ENCODE data around the gene GFOD2. TPM values are rescaled to one million over a fixed set of nuclear protein-coding genes. Genes with fewer than 3 reads are reported as not detected.

The GFOD2 gene
- polyA plus RNA-seq, 6 donors from 2014 or later, result 6.5 to 12.9 (median 8.4) TPM

DNA sequence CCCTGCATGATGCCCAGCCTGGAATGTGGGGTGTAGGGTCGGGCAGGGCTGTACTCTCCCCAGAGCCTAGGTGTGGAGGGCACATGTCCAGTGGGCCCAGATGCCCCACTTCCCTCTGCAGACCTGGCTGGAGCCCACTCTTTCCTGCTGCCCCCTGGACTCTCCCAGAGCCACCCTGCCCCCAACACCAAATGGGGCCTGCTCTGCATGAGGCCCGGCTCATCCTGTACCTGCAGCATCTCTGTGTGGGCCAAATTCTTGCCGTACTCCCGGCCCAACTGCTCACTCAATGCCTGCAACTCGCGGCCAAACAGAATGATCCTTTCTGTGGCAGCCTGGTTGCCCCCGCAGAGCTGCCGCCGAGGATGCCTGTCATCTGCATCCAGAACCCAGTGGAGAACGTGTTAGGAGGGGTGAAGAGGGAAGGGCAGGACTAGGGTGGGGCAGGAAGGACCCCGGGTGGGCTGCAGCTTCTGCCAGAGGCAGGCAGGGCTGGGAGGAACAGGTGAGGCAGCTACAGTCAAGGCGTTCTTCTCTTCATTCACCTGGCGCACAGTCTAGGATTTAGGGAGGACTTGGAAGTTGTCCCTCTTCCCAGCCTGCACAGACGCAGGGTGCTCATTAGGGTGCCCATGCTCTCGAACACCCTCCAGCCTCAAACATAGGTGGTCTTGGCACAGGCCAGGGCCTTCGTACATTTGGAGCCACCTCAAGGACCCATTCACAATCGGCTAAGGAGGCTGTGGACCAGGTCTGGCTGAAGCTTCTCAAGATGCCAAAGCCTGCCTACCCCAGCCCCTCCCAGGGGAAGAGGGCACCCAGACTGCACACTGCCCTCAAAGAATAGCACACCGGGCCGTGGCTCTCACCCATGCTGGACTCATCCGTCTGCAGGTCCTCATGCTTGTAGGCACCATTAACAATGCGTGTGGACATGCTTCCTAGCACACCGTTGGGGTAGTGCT, 8.7 kb upstream of the GFOD2 start:
- peaks cover 8 to 36% of the 10 kb centered on the region in 2 donors for H3K36me3 Mint-ChIP-seq
- H3K9me3 Mint-ChIP-seq, result no peaks in the 10 kb centered on the region
- ATAC-seq (ENCODE audit: low read depth in 2 of 2), result no peak
- DNase-seq, result no peak
- H3K27ac Mint-ChIP-seq, result no peak overlapping the region
- H3K27me3 Mint-ChIP-seq, result no peaks in the 10 kb centered on the region
- H3K4me3 Mint-ChIP-seq, result no peak overlapping the region
- H3K4me1 Mint-ChIP-seq, result peaks cover 10 to 22% (median 21%) of the 10 kb centered on the region in 3 donors

DNA sequence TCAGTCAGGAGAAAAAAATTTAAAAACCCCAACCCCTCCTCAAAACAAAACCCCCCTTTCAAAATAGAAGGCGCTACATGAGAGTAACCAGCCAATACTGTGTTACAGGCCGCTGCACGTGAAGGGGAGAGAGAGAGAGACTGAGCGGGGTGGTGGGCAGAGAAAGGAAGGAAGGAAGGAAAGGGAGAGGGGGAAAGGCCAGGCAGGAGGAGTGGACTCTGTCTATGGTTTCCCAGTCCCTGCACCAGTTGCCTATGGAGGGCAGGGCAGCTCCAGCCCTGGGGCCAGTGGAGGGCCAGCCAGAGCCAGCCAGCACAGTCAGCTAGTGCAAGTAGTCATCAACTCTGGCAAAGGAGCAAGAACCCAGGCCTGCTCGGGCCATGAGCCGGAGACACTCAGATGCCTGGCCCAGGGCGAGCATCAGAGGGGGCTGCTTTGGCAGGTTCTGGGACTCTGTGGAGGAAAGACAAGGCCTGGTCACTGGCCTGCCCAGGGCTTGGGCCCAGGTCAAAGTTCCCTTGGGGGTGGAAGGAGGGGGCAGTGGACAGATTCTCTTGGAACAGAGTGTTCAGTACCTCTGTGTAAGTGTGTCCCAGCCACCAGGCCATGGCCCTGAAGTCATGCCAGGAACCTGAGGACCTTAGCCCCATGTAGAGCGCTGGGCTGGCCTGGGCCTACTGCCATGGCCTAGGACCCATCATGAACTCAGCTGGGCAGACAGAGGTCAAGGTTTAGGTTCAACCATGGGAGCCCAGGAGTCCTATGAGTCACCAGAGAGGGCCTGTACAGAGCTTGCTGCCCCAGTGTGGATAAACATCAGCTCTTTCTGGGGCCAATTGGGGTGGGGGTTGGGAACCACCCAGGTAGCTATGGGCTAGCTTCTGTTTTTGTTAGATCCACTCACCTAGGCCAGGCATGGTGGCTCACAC, 7.3 kb upstream of the GFOD2 start:
- Mint-ChIP-seq H3K4me3 (no peak overlapping the region), H3K27me3 (no peaks in the 10 kb centered on the region), H3K4me1 (peaks cover 10 to 22% (median 21%) of the 10 kb centered on the region in 3 donors), H3K27ac (peak overlapping the region in 1 of 6 donors; percentile 80), H3K36me3 (peaks cover 8 to 35% of the 10 kb centered on the region in 2 donors), H3K9me3 (no peaks in the 10 kb centered on the region)
- no peak for DNase-seq
- ATAC-seq (ENCODE audit: low read depth in 2 of 2), result no peak

DNA sequence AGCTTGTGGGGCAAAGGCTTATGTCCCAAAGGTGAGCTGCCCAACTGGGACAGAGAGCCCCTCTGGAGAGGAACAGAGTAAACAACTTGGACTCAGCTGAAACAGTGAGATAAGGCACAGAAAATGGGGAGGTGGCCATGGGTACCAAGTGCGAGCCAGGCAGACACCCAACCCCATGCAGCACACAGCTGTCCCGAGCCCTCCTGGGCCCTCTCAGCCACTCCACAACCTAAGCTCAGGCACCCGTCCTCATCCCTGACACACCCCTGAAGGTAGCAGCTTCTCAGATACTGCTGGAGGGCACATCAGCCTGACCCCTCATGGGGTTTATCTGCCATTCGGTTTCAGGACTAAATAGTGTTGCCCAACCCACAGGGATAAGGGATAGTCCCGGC, 4.8 kb upstream of the GFOD2 start:
- H3K9me3 Mint-ChIP-seq, result no peaks in the 10 kb centered on the region
- no peak for DNase-seq
- peaks cover 0 to 11% of the 10 kb centered on the region in 2 donors for H3K36me3 Mint-ChIP-seq
- ATAC-seq (ENCODE audit: low read depth in 2 of 2), result no peak
- H3K4me3 Mint-ChIP-seq, result no peak overlapping the region
- no peak overlapping the region for H3K27ac Mint-ChIP-seq
- no peaks in the 10 kb centered on the region for H3K27me3 Mint-ChIP-seq
- H3K4me1 Mint-ChIP-seq, result peaks cover 21 to 31% (median 26%) of the 10 kb centered on the region in 3 donors

DNA sequence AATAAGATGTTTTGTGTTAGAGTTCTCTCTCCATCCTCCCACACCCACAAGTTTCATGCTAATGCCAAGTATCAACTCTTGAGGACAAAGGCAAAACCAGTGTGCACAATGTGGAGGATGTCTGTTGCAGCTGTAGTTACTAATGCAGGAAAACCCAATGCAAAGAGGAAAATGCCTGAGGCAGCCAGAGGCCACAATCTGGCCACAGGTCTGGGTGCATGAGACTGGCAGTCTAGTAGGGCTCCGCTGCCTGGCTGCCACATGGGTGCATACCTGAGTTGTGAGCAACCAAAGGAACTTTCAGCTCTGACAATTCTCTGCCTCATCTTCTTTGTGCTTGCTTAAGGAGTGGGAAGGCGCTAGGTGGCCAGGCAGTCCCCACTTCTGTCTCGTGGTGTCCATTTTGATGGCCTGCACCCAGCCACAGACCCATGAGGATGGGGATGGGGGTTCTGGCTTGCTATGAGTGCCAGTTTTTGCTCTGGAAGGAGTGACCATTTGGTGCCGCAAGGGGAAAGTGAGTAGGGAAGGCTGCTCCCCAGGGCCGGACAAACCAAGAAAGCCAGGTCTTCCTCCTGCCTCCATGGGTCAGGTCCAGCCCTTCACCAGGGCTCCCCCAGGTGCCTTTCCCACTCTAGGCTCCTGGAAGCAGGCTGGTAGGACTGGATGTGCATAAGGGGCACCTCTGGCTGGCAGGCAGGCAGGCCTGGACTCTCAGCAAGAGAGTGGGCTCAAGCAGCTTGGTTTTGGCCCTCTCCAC, 4.2 kb upstream of the GFOD2 start:
- DNase-seq, result no peak
- no peaks in the 10 kb centered on the region for H3K9me3 Mint-ChIP-seq
- H3K36me3 Mint-ChIP-seq, result peaks cover 0 to 8% of the 10 kb centered on the region in 2 donors
- no peak overlapping the region for H3K4me3 Mint-ChIP-seq
- peaks cover 26 to 35% (median 31%) of the 10 kb centered on the region in 3 donors for H3K4me1 Mint-ChIP-seq
- no peak overlapping the region for H3K27ac Mint-ChIP-seq
- no peaks in the 10 kb centered on the region for H3K27me3 Mint-ChIP-seq
- ATAC-seq (ENCODE audit: low read depth in 2 of 2), result no peak

DNA sequence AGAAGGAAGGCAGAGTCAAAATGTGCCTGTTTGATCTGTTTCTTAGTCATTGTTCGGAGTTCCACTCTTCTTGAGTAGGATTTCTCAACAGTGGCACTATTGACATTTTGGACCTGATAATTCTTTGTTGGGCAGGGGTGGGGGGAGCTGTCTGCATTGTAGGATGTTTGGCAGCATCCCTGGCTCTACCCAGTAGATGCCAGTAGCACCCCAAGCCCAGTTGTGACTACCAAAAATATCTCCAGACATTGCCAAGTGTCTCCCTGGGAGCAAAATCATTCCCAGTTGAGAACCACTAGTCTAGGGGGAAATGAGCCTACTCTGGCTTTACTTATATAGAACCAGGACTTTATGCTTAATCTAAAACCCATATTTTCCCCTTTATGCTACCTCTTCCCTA, 1.1 kb upstream of the GFOD2 start:
- DNase-seq (no peak), ATAC-seq (ENCODE audit: low read depth in 2 of 2) (no peak)
- Mint-ChIP-seq H3K9me3 (no peaks in the 10 kb centered on the region), H3K27ac (peak overlapping the region in 5 of 6 donors; percentile 87 to 98 (median 96)), H3K4me3 (peak overlapping the region; percentile 90 to 99 (median 96)), H3K36me3 (no peaks in the 10 kb centered on the region), H3K4me1 (peaks cover 23 to 41% (median 28%) of the 10 kb centered on the region in 3 donors), H3K27me3 (no peaks in the 10 kb centered on the region)

DNA sequence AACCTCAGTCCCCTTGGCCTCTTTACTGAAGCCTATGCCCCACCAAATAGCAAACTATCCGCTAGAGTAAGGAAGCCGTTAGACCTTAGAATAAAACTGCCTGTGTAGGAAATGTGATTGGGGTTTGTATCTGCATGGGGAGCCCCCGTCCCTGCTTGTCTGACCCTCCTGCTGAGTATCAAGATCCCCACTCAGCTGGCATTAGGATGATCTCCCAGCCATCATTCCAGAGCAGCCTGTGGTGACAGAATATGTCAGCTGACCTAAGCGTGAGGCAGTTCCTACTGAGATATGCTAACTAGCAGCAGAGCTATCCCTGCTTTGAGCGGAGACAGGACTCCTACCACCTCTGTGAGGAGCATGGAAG, 645 bp upstream of the GFOD2 start:
- no peak for DNase-seq
- H3K27ac Mint-ChIP-seq, result peak overlapping the region; percentile 87 to 98 (median 96)
- no peaks in the 10 kb centered on the region for H3K9me3 Mint-ChIP-seq
- peak overlapping the region; percentile 90 to 99 (median 96) for H3K4me3 Mint-ChIP-seq
- ATAC-seq (ENCODE audit: low read depth in 2 of 2), result peak; percentile 9 to 15
- H3K4me1 Mint-ChIP-seq, result peaks cover 22 to 45% (median 23%) of the 10 kb centered on the region in 3 donors
- no peaks in the 10 kb centered on the region for H3K27me3 Mint-ChIP-seq
- no peaks in the 10 kb centered on the region for H3K36me3 Mint-ChIP-seq

DNA sequence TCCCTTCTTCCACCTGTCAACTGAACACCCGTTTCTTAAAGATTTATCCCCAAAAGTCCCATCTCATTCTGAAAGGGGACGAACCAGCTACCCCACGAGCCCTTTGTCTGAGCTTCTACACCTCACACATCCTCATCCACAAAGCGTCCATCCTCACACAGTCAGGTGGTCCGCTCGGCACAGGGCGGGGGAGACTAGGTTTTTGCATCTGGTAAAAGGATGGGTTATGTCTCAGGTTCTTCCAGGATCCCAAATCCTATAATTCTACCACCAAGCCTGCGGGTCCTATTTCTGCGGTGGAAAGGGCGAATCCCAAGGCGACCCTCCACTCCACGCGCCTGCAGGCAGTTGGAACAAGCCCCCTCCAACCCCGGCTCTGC, 458 bp downstream of the GFOD2 start:
- ATAC-seq (ENCODE audit: low read depth in 2 of 2) (no peak), DNase-seq (peak; percentile 6)
- H3K9me3 Mint-ChIP-seq, result no peaks in the 10 kb centered on the region
- peak overlapping the region in 5 of 6 donors; percentile 83 to 97 (median 95) for H3K27ac Mint-ChIP-seq
- no peaks in the 10 kb centered on the region for H3K27me3 Mint-ChIP-seq
- peak overlapping the region; percentile 90 to 99 (median 96) for H3K4me3 Mint-ChIP-seq
- peaks cover 22 to 46% (median 23%) of the 10 kb centered on the region in 3 donors for H3K4me1 Mint-ChIP-seq
- no peaks in the 10 kb centered on the region for H3K36me3 Mint-ChIP-seq

DNA sequence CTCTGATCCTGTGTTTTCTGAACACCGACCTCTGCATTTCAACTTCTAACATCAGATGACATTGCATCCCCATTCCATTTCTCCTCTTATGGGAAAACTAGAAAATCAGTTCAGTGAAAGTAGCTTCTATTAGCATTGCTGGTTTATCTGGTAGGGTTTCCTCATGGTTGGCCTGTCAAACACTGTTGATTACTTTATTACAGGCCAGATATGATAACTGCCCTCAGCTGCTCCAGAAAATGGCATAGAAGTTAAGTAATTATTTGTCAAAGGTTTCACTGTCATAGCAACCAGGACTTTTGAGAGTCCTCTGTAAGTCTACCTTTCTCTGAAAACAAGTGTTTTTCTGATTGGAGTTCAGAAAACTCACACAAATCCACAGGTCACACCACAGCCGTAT, 3.0 kb downstream of the GFOD2 start:
- DNase-seq (no peak), ATAC-seq (ENCODE audit: low read depth in 2 of 2) (no peak)
- Mint-ChIP-seq H3K4me3 (peak overlapping the region in 1 of 8 donors; percentile 90), H3K27ac (no peak overlapping the region), H3K27me3 (no peaks in the 10 kb centered on the region), H3K4me1 (peaks cover 25 to 42% (median 27%) of the 10 kb centered on the region in 3 donors), H3K36me3 (no peaks in the 10 kb centered on the region), H3K9me3 (no peaks in the 10 kb centered on the region)

DNA sequence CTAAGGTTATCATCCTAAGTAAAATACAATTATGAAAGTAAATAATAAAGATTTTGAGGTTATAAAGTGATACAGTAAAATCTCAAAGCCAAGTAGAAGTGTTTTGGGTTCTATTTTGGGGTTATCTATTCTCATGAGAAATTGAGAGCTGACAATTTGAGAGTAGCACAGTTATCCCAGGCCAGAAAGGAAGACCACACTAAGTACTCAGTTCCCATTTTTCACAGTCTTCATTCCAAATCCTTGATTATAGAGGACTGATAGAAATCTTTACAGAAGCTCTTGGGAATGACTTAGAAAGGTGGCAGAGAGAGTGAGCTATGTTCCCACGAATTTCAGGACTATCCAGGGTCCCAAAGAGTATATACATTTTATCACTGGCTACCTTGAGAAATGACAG, 4.6 kb downstream of the GFOD2 start:
- H3K27ac Mint-ChIP-seq, result no peak overlapping the region
- H3K4me1 Mint-ChIP-seq, result peaks cover 18 to 26% (median 25%) of the 10 kb centered on the region in 3 donors

DNA sequence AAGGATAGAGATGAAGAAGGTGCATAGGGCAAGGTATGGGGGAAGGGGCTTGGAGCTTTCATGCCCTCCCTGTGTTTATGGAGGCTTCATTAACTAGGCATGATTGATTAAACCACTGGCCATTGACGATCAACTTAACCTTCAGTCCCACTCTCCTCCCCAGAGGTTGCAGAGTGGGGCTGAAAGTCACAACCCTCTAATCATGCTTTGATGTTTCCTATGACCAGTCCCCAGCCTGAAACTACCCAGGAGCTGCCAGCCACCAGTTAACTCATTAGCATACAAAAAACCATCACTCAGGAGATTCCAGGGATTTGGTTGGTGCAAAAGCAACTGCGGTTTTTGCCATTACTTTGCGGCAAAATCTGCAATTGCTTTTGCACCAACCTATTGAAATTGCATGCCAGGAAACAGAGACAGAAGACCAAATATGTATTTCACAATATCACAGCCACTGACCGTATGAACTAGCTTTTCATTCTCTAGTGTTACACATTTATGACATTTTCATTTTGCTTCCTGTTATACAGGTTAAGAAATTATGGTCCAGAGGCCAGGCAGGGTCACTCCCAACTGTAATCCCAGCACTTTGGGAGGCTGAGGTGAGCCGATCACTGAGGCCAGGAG, 5.4 kb downstream of the GFOD2 start:
- Mint-ChIP-seq H3K4me3 (no peak overlapping the region), H3K27me3 (no peaks in the 10 kb centered on the region), H3K27ac (no peak overlapping the region), H3K4me1 (peaks cover 17 to 22% (median 19%) of the 10 kb centered on the region in 3 donors), H3K9me3 (no peaks in the 10 kb centered on the region), H3K36me3 (no peaks in the 10 kb centered on the region)
- no peak for DNase-seq
- ATAC-seq (ENCODE audit: low read depth in 2 of 2), result no peak

More for the DNA sequence above, 4.6 kb downstream of the GFOD2 start:
- DNase-seq (no peak), ATAC-seq (ENCODE audit: low read depth in 2 of 2) (no peak)
- Mint-ChIP-seq H3K36me3 (no peaks in the 10 kb centered on the region), H3K9me3 (no peaks in the 10 kb centered on the region), H3K27me3 (no peaks in the 10 kb centered on the region), H3K4me3 (peak overlapping the region in 1 of 8 donors; percentile 16)

DNA sequence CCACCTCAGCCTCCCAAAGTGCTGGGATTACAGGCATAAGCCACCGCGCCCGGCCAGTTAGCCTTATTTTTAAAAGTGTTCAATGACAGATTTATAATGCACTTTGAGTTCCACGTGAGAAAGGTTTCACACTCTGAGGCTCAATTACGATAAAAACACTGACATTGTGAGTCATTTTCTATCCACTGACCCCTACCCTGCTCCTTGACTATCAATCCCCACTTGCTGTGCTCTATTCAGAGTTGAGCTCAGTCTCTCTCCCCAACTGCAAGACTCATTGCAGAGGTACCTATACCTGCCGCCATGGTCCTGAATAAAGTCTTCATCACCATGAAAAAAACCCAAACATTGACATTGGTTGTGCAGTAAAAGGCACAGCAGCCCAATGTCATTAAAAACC, 8.5 kb downstream of the GFOD2 start:
- peak overlapping the region in 3 of 6 donors; percentile 1 to 67 (median 40) for H3K27ac Mint-ChIP-seq
- ATAC-seq (ENCODE audit: low read depth in 2 of 2), result no peak
- H3K36me3 Mint-ChIP-seq, result no peaks in the 10 kb centered on the region
- H3K4me3 Mint-ChIP-seq, result no peak overlapping the region
- H3K27me3 Mint-ChIP-seq, result no peaks in the 10 kb centered on the region
- no peak for DNase-seq
- peaks cover 8 to 15% (median 12%) of the 10 kb centered on the region in 3 donors for H3K4me1 Mint-ChIP-seq
- no peaks in the 10 kb centered on the region for H3K9me3 Mint-ChIP-seq

DNA sequence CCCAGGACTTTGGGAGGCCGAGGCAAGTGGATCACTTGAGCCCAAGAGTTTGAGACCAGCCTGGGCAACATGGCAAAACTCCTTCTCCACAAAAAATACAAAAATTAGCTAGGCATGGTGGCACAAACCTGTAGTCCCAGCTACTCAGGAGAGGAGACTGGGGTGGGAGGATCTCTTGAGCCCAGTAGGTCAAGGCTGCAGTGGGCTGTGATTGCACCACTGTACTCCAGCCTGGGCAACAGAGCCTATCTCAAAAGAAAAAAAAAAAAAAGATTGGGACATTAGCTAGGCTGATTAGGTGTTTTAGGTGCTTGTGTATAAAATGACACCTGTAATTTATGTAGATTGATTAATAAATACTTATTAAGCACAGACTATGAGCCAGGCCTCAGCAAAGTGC, 10.1 kb downstream of the GFOD2 start:
- Mint-ChIP-seq H3K4me3 (no peak overlapping the region), H3K9me3 (no peaks in the 10 kb centered on the region), H3K4me1 (peaks cover 4 to 15% (median 12%) of the 10 kb centered on the region in 3 donors), H3K27ac (no peak overlapping the region), H3K36me3 (no peaks in the 10 kb centered on the region), H3K27me3 (no peaks in the 10 kb centered on the region)
- no peak for ATAC-seq (ENCODE audit: low read depth in 2 of 2)
- DNase-seq, result no peak

Data from naive B cell (primary cell).